CD4-positive, alpha-beta memory T cell (primary cell): ENCODE data around the gene CEP63. TPM values are rescaled to one million over a fixed set of nuclear protein-coding genes. Genes with fewer than 3 reads are reported as not detected.
"Not testable (repeated sequence)": the region's sequence is repeated elsewhere in the genome, so short reads cannot be mapped to it uniquely, and the experiment has no call there.

Source experiments
- CTCF ChIA-PET: fragments of 350-600 bp; sonication (Branson Sonifier 250); formaldehyde crosslinking; loops from one replicate; lab custom pipeline; 2021; ENCODE audit warnings: inconsistent platforms; ENCODE audit not compliant: partially characterized antibody; lab: Charles Lee
- POLR2A ChIA-PET: fragments of 350-600 bp; sonication (Branson Sonifier 250); formaldehyde crosslinking; loops from one replicate; lab custom pipeline; 2021; ENCODE audit not compliant: partially characterized antibody; lab: Charles Lee
- DNase-seq, 5 donors: peaks; one replicate each; pipeline versions ENCODE4 v3.0.0 to v3.0.0-alpha.2; 2020 to 2022; ENCODE audit warnings: mixed read lengths in 1 of 5
- H3K27ac ChIP-seq: one replicate; pipeline ENCODE4 v1.7.0; 2013; ENCODE audit warnings: low read depth, low read length
- H3K27me3 ChIP-seq: 2 replicates; pipeline ENCODE4 v1.7.0; 2013; ENCODE audit warnings: mild to moderate bottlenecking, low read length, moderate library complexity; ENCODE audit not compliant: insufficient read depth
- H3K36me3 ChIP-seq: 2 replicates; pipeline ENCODE4 v1.7.0; 2013; ENCODE audit warnings: mild to moderate bottlenecking, low read length, moderate library complexity; ENCODE audit not compliant: insufficient read depth
- H3K4me1 ChIP-seq: 2 replicates; pipeline ENCODE4 v1.7.0; 2013; ENCODE audit warnings: mild to moderate bottlenecking, low read length, moderate library complexity; ENCODE audit not compliant: insufficient read depth
- H3K4me3 ChIP-seq, 2 donors: one replicate each; pipeline ENCODE4 v1.7.0; 2013; ENCODE audit warnings: low read length in 2 of 2, mild to moderate bottlenecking in 1 of 2
- H3K9me3 ChIP-seq, 2 donors: one replicate each; pipeline ENCODE4 v1.7.0; 2013; ENCODE audit warnings: low read length in 2 of 2, control low read depth in 1 of 2; ENCODE audit not compliant: control insufficient read depth in 1 of 2
- H3K27ac Mint-ChIP-seq, 7 donors: one replicate each; pipeline ENCODE4 v1.8.0; 2020 to 2021; ENCODE audit warnings: mixed read lengths in 7 of 7, mild to moderate bottlenecking in 6 of 7, inconsistent platforms in 3 of 7, moderate library complexity in 3 of 7
- H3K27me3 Mint-ChIP-seq, 2 donors: one replicate each; pipeline ENCODE4 v1.8.0; 2020 to 2021; ENCODE audit warnings: mixed read lengths in 2 of 2
- H3K36me3 Mint-ChIP-seq, 2 donors: one replicate each; pipeline ENCODE4 v1.8.0; 2020 to 2021; ENCODE audit warnings: mixed read lengths in 2 of 2, inconsistent platforms in 1 of 2, mild to moderate bottlenecking in 1 of 2
- H3K4me1 Mint-ChIP-seq, 4 donors: one replicate each; pipeline ENCODE4 v1.8.0; 2020 to 2021; ENCODE audit warnings: mixed read lengths in 4 of 4, mild to moderate bottlenecking in 1 of 4
- H3K4me3 Mint-ChIP-seq, 8 donors: one replicate each; pipeline ENCODE4 v1.8.0; 2020 to 2021; ENCODE audit warnings: mixed read lengths in 8 of 8, mild to moderate bottlenecking in 7 of 8, moderate library complexity in 6 of 8, inconsistent platforms in 3 of 8
- H3K9me3 Mint-ChIP-seq, 8 donors: one replicate each; pipeline ENCODE4 v1.8.0; 2020 to 2021; ENCODE audit warnings: mixed read lengths in 8 of 8, mild to moderate bottlenecking in 5 of 8, inconsistent platforms in 3 of 8, moderate library complexity in 1 of 8
- intact Hi-C: fragments of 100-400 bp; cut with micrococcal nuclease; formaldehyde crosslinking; loops from one replicate; pipeline ENCODE4 v1.15.1; 2023
- polyA plus RNA-seq, 2 donors: library from polyadenylated mRNA; unstranded; fragments of 300-500 nt; fragmentation: Illumina TruSeq; gene quantifications; one replicate each; pipeline ENCODE4 v1.2.3, GENCODE V29; 2021
- total RNA-seq, 2 experiments: library from RNA; stranded (reverse); gene quantifications; one replicate each; pipeline ENCODE4 v1.2.3, GENCODE V29; 2021

The CEP63 gene
- total and polyA plus RNA-seq, 4 experiments from 2014 or later: 12.8 to 40.1 (median 25.6) TPM

DNA sequence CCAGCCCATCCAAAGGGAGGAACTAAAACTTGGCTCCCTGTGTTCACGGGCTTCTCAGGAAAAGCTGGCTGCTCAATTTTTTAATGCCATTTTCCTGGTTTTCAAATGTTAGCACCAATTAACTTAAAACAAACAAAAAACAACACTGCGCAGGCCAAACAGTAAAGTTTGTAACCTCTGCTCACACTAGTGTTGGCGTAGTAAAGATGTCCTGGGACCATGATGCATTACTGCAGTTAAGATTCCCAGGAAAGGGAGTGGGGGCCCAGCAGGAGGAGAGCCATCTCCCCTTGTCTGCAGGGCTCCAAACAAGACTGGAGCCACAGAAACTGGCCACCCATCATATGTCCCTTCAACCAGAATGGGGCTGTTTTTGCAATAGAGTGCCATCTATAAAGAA is 91.0 kb downstream of the CEP63 start:
- Mint-ChIP-seq H3K9me3 (peaks cover 0 to 27% (median 11%) of the 10 kb centered on the region in 8 donors), H3K27me3 (no peaks in the 10 kb centered on the region), H3K4me3 (no peak overlapping the region), H3K4me1 (no peaks in the 10 kb centered on the region), H3K36me3 (peaks cover 1 to 5% of the 10 kb centered on the region in 2 donors), H3K27ac (no peak overlapping the region)
- CTCF ChIA-PET: no interaction called here
- H3K27me3 ChIP-seq: no peaks in the 10 kb centered on the region
- no peak overlapping the region for H3K27ac ChIP-seq
- no peaks in the 10 kb centered on the region for H3K4me1 ChIP-seq
- no peaks in the 10 kb centered on the region for H3K9me3 ChIP-seq
- no peaks in the 10 kb centered on the region for H3K36me3 ChIP-seq
- intact Hi-C loops: no loop called here
- no peak for DNase-seq
- POLR2A ChIA-PET: no interaction called here
- H3K4me3 ChIP-seq: no peak overlapping the region

GRCh38 chr3:134579141-134579665 is 93.3 kb downstream of the CEP63 start:
- ChIA-PET POLR2A (no interaction called here), CTCF (no interaction called here)
- no peaks in the 10 kb centered on the region for H3K4me1 ChIP-seq
- intact Hi-C loops: no loop called here
- H3K4me1 Mint-ChIP-seq: no peaks in the 10 kb centered on the region
- H3K36me3 ChIP-seq: no peaks in the 10 kb centered on the region
- DNase-seq: no peak
- H3K27me3 Mint-ChIP-seq: no peaks in the 10 kb centered on the region
- peaks cover 0 to 21% (median 10%) of the 10 kb centered on the region in 8 donors for H3K9me3 Mint-ChIP-seq
- H3K27me3 ChIP-seq: no peaks in the 10 kb centered on the region
- H3K4me3 Mint-ChIP-seq: no peak overlapping the region
- no peak overlapping the region for H3K27ac Mint-ChIP-seq
- peaks cover 1 to 5% of the 10 kb centered on the region in 2 donors for H3K36me3 Mint-ChIP-seq
- no peak overlapping the region for H3K27ac ChIP-seq
- no peak overlapping the region for H3K4me3 ChIP-seq
- no peaks in the 10 kb centered on the region for H3K9me3 ChIP-seq

DNA sequence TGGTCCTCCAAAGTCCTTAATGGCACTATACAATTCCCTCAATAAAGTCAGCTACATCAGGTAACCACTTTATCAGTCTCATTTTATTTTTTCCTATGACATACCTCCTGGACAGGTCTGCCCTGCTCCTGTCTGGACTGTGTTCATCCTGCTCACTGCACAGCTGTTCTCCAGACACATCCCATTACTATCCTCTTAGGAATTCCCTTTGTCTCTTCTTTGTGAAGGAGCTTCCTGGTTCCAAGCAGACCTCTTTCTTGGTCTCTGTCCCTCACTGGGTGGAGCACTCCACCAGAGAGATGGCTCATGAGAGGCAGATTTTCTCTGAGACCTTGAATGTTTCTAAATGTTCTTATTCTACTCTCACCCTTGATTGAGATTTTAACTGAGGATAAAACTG is 104.9 kb downstream of the CEP63 start:
- Mint-ChIP-seq H3K9me3 (peaks cover 0 to 3% (median 0%) of the 10 kb centered on the region in 8 donors), H3K4me3 (no peak overlapping the region), H3K27me3 (peaks cover 3 to 6% of the 10 kb centered on the region in 2 donors), H3K36me3 (no peaks in the 10 kb centered on the region), H3K4me1 (no peaks in the 10 kb centered on the region), H3K27ac (no peak overlapping the region)
- no peaks in the 10 kb centered on the region for H3K27me3 ChIP-seq
- intact Hi-C loops: no loop called here
- CTCF ChIA-PET: interaction anchor here (1.2 to 2.2 kb wide), 3 partner anchors 10 to 14 kb away, joined by 4 to 7 read pairs (median 5); no protein-coding TSS in a partner anchor
- no peaks in the 10 kb centered on the region for H3K4me1 ChIP-seq
- no peaks in the 10 kb centered on the region for H3K9me3 ChIP-seq
- H3K4me3 ChIP-seq: no peak overlapping the region
- DNase-seq: no peak
- no peaks in the 10 kb centered on the region for H3K36me3 ChIP-seq
- POLR2A ChIA-PET: no interaction called here
- H3K27ac ChIP-seq: no peak overlapping the region

DNA sequence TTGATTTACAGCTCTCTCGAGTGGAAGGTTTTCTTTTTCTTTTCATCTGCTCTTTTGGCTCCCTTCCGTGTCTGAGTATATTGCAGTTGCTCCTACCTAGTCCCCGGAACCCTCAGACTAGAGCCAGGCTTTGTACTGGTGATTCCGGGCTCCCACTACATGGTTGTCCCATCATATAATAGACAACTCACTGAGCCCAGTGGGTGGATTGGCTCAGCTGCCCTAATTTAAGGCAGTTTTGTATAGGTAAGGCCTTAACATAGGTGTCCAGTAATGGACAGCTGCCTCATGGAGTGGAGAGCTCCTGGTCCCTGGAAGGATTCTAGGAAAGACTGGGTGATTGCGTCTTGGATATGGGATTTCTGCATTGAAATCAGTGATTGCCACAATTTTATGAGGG is 106.9 kb downstream of the CEP63 start:
- intact Hi-C loops: no loop called here
- Histone ChIP-seq H3K36me3 (no peaks in the 10 kb centered on the region), H3K4me1 (no peaks in the 10 kb centered on the region), H3K9me3 (no peaks in the 10 kb centered on the region), H3K27ac (no peak overlapping the region), H3K27me3 (no peaks in the 10 kb centered on the region), H3K4me3 (no peak overlapping the region)
- CTCF ChIA-PET: interaction anchor here (0.8 kb wide), 1 partner anchor 11 kb away, joined by 3 read pairs; no protein-coding TSS in a partner anchor
- H3K27me3 Mint-ChIP-seq: peaks cover 0 to 6% of the 10 kb centered on the region in 2 donors
- no peaks in the 10 kb centered on the region for H3K36me3 Mint-ChIP-seq
- H3K4me3 Mint-ChIP-seq: no peak overlapping the region
- no peaks in the 10 kb centered on the region for H3K4me1 Mint-ChIP-seq
- H3K9me3 Mint-ChIP-seq: peaks cover 0 to 1% (median 0%) of the 10 kb centered on the region in 8 donors
- POLR2A ChIA-PET: no interaction called here
- H3K27ac Mint-ChIP-seq: no peak overlapping the region
- DNase-seq: no peak

- intact Hi-C loops: no loop called here
- POLR2A ChIA-PET: no interaction called here
- Mint-ChIP-seq H3K27ac (no peak overlapping the region), H3K4me1 (no peaks in the 10 kb centered on the region), H3K27me3 (peaks cover 0 to 9% of the 10 kb centered on the region in 2 donors), H3K4me3 (no peak overlapping the region), H3K36me3 (no peaks in the 10 kb centered on the region), H3K9me3 (peaks cover 0 to 1% (median 0%) of the 10 kb centered on the region in 8 donors)
- H3K27ac ChIP-seq: no peak overlapping the region
- DNase-seq: no peak
- H3K27me3 ChIP-seq: no peaks in the 10 kb centered on the region
- H3K4me3 ChIP-seq: no peak overlapping the region
- H3K36me3 ChIP-seq: no peaks in the 10 kb centered on the region
- H3K9me3 ChIP-seq: no peaks in the 10 kb centered on the region
- CTCF ChIA-PET: no interaction called here
- no peaks in the 10 kb centered on the region for H3K4me1 ChIP-seq
These were observed 108.5 kb downstream of the CEP63 start for GRCh38 chr3:134594331-134594741.

DNA sequence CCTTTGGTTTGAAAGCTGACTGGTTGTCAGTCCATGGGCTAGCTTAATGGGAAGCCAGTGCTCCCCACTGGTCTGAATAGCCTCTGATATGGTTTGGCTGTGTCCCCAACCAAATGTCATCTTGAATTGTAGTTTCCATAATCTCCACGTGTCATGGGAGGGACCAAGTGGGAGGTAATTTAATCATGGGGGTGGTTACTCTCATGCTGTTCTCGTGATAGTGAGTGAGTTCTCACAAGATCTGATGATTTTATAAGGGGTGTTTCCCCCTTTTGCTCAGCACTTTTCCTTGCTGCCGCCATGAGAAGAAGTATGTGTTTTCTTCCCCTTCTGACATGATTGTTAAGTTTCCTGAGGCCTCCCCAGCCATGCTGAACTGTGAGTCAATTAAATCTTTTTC is 109.1 kb downstream of the CEP63 start:
- H3K27me3 ChIP-seq, H3K4me1 Mint-ChIP-seq, intact Hi-C loops, H3K36me3 Mint-ChIP-seq, H3K4me3 Mint-ChIP-seq, H3K27me3 Mint-ChIP-seq, POLR2A ChIA-PET, H3K36me3 ChIP-seq, H3K27ac Mint-ChIP-seq, H3K9me3 ChIP-seq, H3K4me1 ChIP-seq, DNase-seq, H3K4me3 ChIP-seq, CTCF ChIA-PET, H3K9me3 Mint-ChIP-seq, H3K27ac ChIP-seq: not testable (repeated sequence)

GRCh38 chr3:134597390-134597970 is 111.6 kb downstream of the CEP63 start:
- no peak overlapping the region for H3K4me3 ChIP-seq
- intact Hi-C loops: no loop called here
- peaks cover 4 to 11% (median 6%) of the 10 kb centered on the region in 4 donors for H3K4me1 Mint-ChIP-seq
- POLR2A ChIA-PET: no interaction called here
- H3K27me3 Mint-ChIP-seq: peaks cover 2 to 11% of the 10 kb centered on the region in 2 donors
- H3K4me3 Mint-ChIP-seq: no peak overlapping the region
- no peaks in the 10 kb centered on the region for H3K4me1 ChIP-seq
- H3K9me3 Mint-ChIP-seq: peaks cover 0 to 1% (median 0%) of the 10 kb centered on the region in 8 donors
- no peaks in the 10 kb centered on the region for H3K36me3 ChIP-seq
- H3K27ac ChIP-seq: no peak overlapping the region
- CTCF ChIA-PET: interaction anchor here (0.8 kb wide), 1 partner anchor 10 kb away, joined by 3 read pairs; no protein-coding TSS in a partner anchor
- no peak for DNase-seq
- no peaks in the 10 kb centered on the region for H3K36me3 Mint-ChIP-seq
- H3K27ac Mint-ChIP-seq: no peak overlapping the region
- H3K9me3 ChIP-seq: no peaks in the 10 kb centered on the region
- H3K27me3 ChIP-seq: no peaks in the 10 kb centered on the region
